Stomach (tissue), 4 donors: Measurements from ENCODE around the gene GBA3.

Experiments used
- EP300 ChIP-seq: sonication (generic); formaldehyde crosslinking; IDR thresholded peaks from one replicate; pipeline ENCODE4 v1.6.1; 2017; ENCODE audit warnings: antibody characterized with exemption
- TF ChIP-seq, protein P1 (sequence below), 7 experiments: fragments of 450-650 bp in 4 of 7; fragments of 200-600 bp in 3 of 7; sonication (generic) in 3 of 7; IDR thresholded peaks; one replicate each; pipeline ENCODE4 v1.5.1; 2016 to 2019; ENCODE audit warnings: antibody characterized with exemption in 7 of 7, control low read depth in 2 of 7, mild to moderate bottlenecking in 1 of 7

DNA sequence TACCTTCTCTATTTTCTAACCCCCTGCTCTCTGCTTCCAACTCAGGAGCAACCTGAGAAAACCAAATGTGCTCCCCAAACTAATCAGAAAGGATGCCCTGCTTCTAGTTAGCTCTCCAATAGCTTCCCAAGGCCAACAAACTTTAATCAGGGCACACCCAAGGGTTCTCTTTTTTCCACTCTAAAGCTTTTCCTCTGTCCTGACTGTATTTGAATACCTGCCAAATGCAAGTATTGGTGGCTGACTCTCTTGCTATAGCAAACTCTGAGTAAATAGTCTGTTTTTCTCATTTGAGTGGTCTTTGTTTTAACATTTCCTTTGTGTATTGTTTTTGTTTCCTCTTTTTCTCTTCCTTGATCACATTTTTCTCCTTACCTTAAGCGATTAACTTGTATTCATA, 52.5 kb downstream of the GBA3 start:
- no peak for TF ChIP-seq EP300
- TF ChIP-seq, protein P1, sequence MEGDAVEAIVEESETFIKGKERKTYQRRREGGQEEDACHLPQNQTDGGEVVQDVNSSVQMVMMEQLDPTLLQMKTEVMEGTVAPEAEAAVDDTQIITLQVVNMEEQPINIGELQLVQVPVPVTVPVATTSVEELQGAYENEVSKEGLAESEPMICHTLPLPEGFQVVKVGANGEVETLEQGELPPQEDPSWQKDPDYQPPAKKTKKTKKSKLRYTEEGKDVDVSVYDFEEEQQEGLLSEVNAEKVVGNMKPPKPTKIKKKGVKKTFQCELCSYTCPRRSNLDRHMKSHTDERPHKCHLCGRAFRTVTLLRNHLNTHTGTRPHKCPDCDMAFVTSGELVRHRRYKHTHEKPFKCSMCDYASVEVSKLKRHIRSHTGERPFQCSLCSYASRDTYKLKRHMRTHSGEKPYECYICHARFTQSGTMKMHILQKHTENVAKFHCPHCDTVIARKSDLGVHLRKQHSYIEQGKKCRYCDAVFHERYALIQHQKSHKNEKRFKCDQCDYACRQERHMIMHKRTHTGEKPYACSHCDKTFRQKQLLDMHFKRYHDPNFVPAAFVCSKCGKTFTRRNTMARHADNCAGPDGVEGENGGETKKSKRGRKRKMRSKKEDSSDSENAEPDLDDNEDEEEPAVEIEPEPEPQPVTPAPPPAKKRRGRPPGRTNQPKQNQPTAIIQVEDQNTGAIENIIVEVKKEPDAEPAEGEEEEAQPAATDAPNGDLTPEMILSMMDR (IDR thresholded peaks at IDR 0.05), result no peak
